Type B pancreatic cell (in vitro differentiated cells): ENCODE measurements around the gene IL1R2. TPM values are rescaled to one million over a fixed set of nuclear protein-coding genes. Genes with fewer than 3 reads are reported as not detected.

Source experiments
- DNase-seq: peaks from one replicate; pipeline ENCODE4 v3.0.0; 2021; ENCODE audit warnings: mixed read lengths; ENCODE audit not compliant: unreplicated experiment; ENCODE audit errors: extremely low spot score
- H3K27ac Mint-ChIP-seq: 2 replicates; pipeline ENCODE4 v1.8.0; 2021; ENCODE audit warnings: mild to moderate bottlenecking, mixed read lengths
- H3K27me3 Mint-ChIP-seq: 2 replicates; pipeline ENCODE4 v1.8.0; 2021; ENCODE audit warnings: mixed read lengths
- H3K36me3 Mint-ChIP-seq: 2 replicates; pipeline ENCODE4 v1.8.0; 2021; ENCODE audit warnings: mixed read lengths
- H3K4me1 Mint-ChIP-seq: one replicate; pipeline ENCODE4 v1.8.0; 2021; ENCODE audit warnings: mixed read lengths; ENCODE audit not compliant: unreplicated experiment
- H3K4me3 Mint-ChIP-seq: 2 replicates; pipeline ENCODE4 v1.8.0; 2021; ENCODE audit warnings: mild to moderate bottlenecking, mixed read lengths
- H3K9me3 Mint-ChIP-seq: 2 replicates; pipeline ENCODE4 v1.8.0; 2021; ENCODE audit warnings: mixed read lengths
- CTCF ChIP-seq: fragments of 200-600 bp; sonication (generic); conservative IDR thresholded peaks from 2 replicates; pipeline ENCODE4 v1.5.0; 2021; ENCODE audit warnings: antibody characterized with exemption, mild to moderate bottlenecking
- total RNA-seq: library from RNA; stranded (reverse); gene quantifications from 2 replicates; pipeline ENCODE4 v1.2.1, GENCODE V29; 2021; ENCODE audit warnings: low replicate concordance

IL1R2 gene
- total RNA-seq, 1 donor from 2014 or later, result 0.48 TPM

GRCh38 chr2:102059151-102059550 lies 67.4 kb downstream of the IL1R2 start:
- Mint-ChIP-seq H3K27me3 (peaks cover 3% of the 10 kb centered on the region), H3K4me1 (peaks cover 34% of the 10 kb centered on the region), H3K27ac (no peak overlapping the region), H3K9me3 (no peaks in the 10 kb centered on the region), H3K4me3 (no peak overlapping the region), H3K36me3 (no peaks in the 10 kb centered on the region)
- TF ChIP-seq CTCF, result no peak
- no peak for DNase-seq

GRCh38 chr2:102060047-102060446 lies 68.3 kb downstream of the IL1R2 start:
- TF ChIP-seq CTCF, result no peak
- no peaks in the 10 kb centered on the region for H3K36me3 Mint-ChIP-seq
- H3K27me3 Mint-ChIP-seq, result peaks cover 3% of the 10 kb centered on the region
- no peak overlapping the region for H3K4me3 Mint-ChIP-seq
- no peak overlapping the region for H3K27ac Mint-ChIP-seq
- DNase-seq, result no peak
- peaks cover 43% of the 10 kb centered on the region for H3K4me1 Mint-ChIP-seq
- H3K9me3 Mint-ChIP-seq, result no peaks in the 10 kb centered on the region

GRCh38 chr2:102060792-102061191 lies 69.0 kb downstream of the IL1R2 start:
- Mint-ChIP-seq H3K4me3 (no peak overlapping the region), H3K36me3 (no peaks in the 10 kb centered on the region), H3K27me3 (peaks cover 3% of the 10 kb centered on the region), H3K27ac (no peak overlapping the region), H3K4me1 (peaks cover 44% of the 10 kb centered on the region), H3K9me3 (no peaks in the 10 kb centered on the region)
- DNase-seq, result no peak
- TF ChIP-seq CTCF, result no peak

GRCh38 chr2:102061286-102061699 lies 69.5 kb downstream of the IL1R2 start:
- Mint-ChIP-seq H3K4me1 (peaks cover 48% of the 10 kb centered on the region), H3K27ac (no peak overlapping the region), H3K27me3 (peaks cover 3% of the 10 kb centered on the region), H3K36me3 (no peaks in the 10 kb centered on the region), H3K4me3 (no peak overlapping the region), H3K9me3 (no peaks in the 10 kb centered on the region)
- no peak for TF ChIP-seq CTCF
- no peak for DNase-seq

- no peak for DNase-seq
These were observed 70.4 kb downstream of the IL1R2 start for GRCh38 chr2:102061962-102062795.

More at GRCh38 chr2:102061962-102062795, 70.4 kb downstream of the IL1R2 start:
- H3K27me3 Mint-ChIP-seq, result peaks cover 3% of the 10 kb centered on the region
- H3K27ac Mint-ChIP-seq, result peak overlapping the region; percentile 88
- H3K4me3 Mint-ChIP-seq, result peak overlapping the region; percentile 20
- H3K9me3 Mint-ChIP-seq, result no peaks in the 10 kb centered on the region
- no peaks in the 10 kb centered on the region for H3K36me3 Mint-ChIP-seq
- TF ChIP-seq CTCF, result no peak
- H3K4me1 Mint-ChIP-seq, result peaks cover 49% of the 10 kb centered on the region
